Fibroblast of villous mesenchyme (primary cell): ENCODE data around the gene CST9L. TPM values are rescaled to one million over a fixed set of nuclear protein-coding genes. Genes with fewer than 3 reads are reported as not detected.
A peak's percentile ranks its signal among the peaks of the same experiment; 100 is the strongest.

Experiments
- DNase-seq: peaks from one replicate; pipeline ENCODE4 v3.0.0-alpha.2; 2010; ENCODE audit warnings: low read depth
- H3K4me3 ChIP-seq: 2 replicates; pipeline ENCODE4 v1.5.1; 2011; ENCODE audit warnings: low read depth, mild to moderate bottlenecking, low read length
- CTCF ChIP-seq: IDR thresholded peaks from 2 replicates; pipeline ENCODE4 v1.5.1; 2012; ENCODE audit warnings: low read depth, mild to moderate bottlenecking, low read length; ENCODE audit not compliant: insufficient read depth
- total RNA-seq: library from RNA; depleted of rRNA; stranded (reverse); fragments of >200 nt; gene quantifications from 2 replicates; pipeline ENCODE4 v1.2.3, GENCODE V29; 2012

The CST9L gene
- total RNA-seq, 1 donor, result not detected

- TF ChIP-seq CTCF, result no peak
- no peak overlapping the region for H3K4me3 ChIP-seq
- DNase-seq, result no peak
Observed at GRCh38 chr20:23607497-23608245, 39.4 kb upstream of the CST9L start.

GRCh38 chr20:23606652-23607049, 38.4 kb upstream of the CST9L start:
- DNase-seq, result peak; percentile 74
- TF ChIP-seq CTCF, result peak; percentile 96
- no peak overlapping the region for H3K4me3 ChIP-seq

GRCh38 chr20:23605867-23606651, 37.8 kb upstream of the CST9L start, which contains the start of gene CST9:
Gene CST9, minus strand, starts transcription at chr20:23605917. Its CDS starts 53 bp downstream, at chr20:23605864.
- TF ChIP-seq CTCF, result no peak
- DNase-seq, result no peak
- H3K4me3 ChIP-seq, result no peak within 1 kb of the TSS

GRCh38 chr20:23604306-23604705, 36.0 kb upstream of the CST9L start:
- TF ChIP-seq CTCF, result no peak
- no peak overlapping the region for H3K4me3 ChIP-seq
- DNase-seq, result no peak

GRCh38 chr20:23603321-23603720, 35.0 kb upstream of the CST9L start:
- H3K4me3 ChIP-seq, result no peak overlapping the region
- no peak for DNase-seq
- TF ChIP-seq CTCF, result no peak

GRCh38 chr20:23602699-23603098, 34.4 kb upstream of the CST9L start:
- no peak for DNase-seq
- no peak overlapping the region for H3K4me3 ChIP-seq
- TF ChIP-seq CTCF, result no peak
